Hair follicular keratinocyte (primary cell): ENCODE data around the gene CAMK1. TPM values are rescaled to one million over a fixed set of nuclear protein-coding genes. Genes with fewer than 3 reads are reported as not detected.

Experiments used
- total RNA-seq: library from RNA; depleted of rRNA; stranded (reverse); fragments of >200 nt; gene quantifications from 2 replicates; pipeline ENCODE4 v1.2.3, GENCODE V29; 2015

Gene CAMK1
- 5.6 and 7.3 TPM in 2 replicates for total RNA-seq

DNA sequence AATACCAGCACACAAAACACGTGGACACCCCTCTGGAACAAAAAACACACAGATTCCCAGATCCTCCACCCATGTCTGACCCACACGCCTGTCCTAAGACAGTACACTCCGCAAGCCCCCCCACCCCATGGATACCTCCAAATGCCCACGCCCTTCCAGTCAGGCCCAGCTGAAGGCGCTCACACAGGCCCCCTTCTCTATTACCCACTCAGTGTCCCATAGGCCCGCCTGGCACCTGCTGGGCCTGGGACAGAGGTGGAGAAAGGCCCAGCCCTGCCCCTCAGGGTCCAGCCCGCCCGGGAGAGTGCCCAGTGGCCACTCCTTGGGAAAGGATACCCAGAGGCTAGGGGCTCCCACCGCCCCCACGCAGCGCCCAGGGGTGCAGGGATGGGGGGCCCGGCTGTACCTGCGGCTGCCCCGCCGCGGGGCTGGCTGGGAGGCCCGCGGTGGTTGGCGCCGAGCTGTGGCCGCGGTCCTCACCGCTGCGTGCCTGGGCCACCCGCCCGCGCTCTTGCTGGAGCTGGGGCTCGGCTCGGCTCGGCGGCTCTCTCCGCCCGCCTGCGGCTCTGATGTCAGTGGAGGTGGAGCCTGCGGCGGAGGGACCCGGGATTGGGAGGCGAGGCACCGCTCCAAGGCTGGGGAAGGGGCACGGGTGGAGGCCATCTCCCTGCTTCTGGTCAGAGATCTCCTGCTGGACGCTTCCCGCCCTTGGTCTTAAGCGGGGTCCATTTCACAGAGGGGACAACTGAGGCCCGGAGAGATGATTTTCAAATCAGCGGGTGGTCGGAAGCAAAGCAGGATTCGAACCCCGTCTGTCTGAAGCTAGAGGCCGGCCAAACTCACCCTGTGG is at the start of gene CAMK1:
Gene CAMK1, minus strand, starts transcription at position 522 of the 850 bp plus-strand sequence. CDS start 2,198 bp downstream, outside the sequence.

DNA sequence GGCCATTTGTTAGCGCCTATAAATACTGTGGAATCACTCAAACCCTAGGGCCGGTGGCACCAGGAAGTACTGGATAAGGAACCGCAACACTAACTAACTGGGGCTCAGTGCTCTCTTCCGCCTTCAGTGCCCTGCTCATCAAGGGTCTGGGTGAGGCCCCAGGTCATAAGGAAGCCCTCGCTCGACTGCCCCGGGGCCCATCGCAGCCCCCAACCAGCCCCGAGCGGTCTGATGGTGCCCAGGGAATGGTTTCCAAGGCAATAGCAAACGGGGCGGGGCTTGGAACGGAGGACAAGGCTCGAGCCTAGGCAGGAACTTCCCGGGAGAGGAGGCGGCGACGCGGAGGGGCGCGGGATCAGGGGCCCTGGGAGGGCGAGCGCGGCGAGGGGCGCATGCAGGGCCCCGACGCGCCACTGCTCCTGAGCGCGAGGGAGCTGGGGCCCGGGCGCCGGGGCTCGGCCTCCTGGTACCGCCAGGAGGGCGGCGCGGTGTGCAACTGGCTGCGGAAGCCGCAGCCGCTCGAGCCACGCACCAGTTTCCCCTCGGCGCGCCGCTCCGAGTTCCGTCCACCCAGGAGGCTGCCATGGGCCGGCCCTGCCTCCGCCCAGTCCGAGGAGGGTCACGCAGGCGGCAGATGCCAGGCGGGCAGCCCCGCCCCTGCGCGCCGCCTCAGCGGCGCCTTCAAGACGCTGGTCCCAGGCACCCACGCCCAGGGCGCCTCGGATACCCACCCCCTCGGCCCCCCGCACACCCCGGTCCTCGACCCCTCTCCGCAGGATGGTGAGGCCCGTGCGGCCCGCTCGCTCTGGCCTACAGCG is 40.1 kb upstream of the CAMK1 start, which contains the start of gene TTLL3:
Gene TTLL3, plus strand, starts transcription at position 648 of the 818 bp plus-strand sequence. CDS start 400 bp downstream, outside the sequence.

DNA sequence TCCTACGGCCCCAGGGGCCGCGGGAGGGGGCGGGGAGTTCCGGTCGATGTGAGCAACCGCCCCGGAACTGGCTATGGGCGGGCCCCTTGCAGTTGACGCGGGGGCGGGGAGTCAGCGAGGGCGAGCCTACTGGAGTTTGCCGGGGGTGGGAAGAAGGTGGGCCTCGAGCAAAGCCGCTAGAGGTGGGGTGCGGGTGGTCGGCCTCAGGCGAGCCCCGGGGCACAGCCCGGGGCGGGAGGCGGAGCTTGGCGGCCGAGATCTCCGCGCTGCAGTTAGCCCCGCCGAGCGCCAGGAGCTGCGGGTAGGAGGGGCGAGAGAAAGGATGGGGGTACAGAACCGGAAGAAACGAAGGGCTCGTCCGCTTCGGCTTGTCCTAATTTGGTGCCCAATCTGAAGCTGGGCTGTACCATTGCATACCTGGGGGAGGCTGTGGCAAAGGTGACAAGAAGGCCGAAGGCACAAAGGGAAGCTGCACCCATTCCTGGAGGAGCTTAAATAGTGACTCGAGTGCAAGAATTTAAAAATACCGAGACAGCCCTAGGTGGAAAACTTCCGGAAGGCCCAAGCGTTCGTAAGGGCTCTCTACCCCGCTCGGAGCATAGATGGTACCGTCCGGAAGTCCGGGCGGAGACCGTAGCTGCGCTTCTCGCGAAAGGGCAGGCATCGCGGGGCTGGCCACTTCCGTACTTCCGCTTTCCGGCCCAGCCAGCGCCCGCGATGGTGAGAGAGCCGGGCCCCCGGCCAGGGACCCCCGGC is 22.8 kb upstream of the CAMK1 start, which contains the start of the genes ARPC4 and TADA3:
Gene ARPC4, plus strand, starts transcription at position 678 of the 756 bp plus-strand sequence. Its CDS starts 40 bp downstream, at position 718.
Gene TADA3, minus strand, starts transcription at position 69 of the 756 bp plus-strand sequence. CDS start 1,007 bp downstream, outside the sequence.

DNA sequence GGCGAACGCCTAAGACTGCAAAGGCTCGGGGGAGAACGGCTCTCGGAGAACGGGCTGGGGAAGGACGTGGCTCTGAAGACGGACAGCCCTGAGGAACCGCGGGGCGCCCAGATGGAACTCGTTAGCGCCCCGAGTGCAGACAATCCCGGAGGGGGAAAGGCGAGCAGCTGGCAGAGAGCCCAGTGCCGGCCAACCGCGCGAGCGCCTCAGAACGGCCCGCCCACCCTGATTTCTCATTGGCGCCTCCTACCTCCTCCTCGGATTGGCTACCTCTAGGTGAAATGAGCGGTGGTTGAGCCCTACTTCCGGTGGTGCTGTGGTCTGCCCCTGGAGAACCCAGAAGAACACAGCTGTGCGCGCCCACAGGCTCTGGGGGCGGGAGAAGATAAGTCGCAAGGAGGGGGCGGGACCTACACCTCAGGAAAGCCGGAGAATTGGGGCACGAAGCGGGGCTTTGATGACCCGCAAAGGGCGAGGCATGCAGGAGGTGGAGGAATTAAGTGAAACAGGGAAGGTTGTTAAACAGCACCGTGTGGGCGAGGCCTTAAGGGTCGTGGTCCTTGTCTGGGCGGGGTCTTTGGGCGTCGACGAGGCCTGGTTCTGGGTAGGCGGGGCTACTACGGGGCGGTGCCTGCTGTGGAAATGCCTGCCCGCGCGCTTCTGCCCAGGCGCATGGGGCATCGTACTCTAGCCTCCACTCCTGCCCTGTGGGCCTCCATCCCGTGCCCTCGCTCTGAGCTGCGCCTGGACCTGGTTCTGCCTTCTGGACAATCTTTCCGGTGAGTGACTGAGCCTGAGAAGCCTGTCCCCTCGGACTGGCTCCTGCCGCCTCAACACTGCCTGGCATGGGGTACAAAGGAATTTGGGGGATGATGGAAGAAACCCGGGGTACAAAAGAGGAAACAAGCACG is 19.8 kb downstream of the CAMK1 start, which contains the start of gene OGG1:
Gene OGG1, plus strand, starts transcription at position 308 of the 911 bp plus-strand sequence. Its CDS starts 335 bp downstream, at position 643.

DNA sequence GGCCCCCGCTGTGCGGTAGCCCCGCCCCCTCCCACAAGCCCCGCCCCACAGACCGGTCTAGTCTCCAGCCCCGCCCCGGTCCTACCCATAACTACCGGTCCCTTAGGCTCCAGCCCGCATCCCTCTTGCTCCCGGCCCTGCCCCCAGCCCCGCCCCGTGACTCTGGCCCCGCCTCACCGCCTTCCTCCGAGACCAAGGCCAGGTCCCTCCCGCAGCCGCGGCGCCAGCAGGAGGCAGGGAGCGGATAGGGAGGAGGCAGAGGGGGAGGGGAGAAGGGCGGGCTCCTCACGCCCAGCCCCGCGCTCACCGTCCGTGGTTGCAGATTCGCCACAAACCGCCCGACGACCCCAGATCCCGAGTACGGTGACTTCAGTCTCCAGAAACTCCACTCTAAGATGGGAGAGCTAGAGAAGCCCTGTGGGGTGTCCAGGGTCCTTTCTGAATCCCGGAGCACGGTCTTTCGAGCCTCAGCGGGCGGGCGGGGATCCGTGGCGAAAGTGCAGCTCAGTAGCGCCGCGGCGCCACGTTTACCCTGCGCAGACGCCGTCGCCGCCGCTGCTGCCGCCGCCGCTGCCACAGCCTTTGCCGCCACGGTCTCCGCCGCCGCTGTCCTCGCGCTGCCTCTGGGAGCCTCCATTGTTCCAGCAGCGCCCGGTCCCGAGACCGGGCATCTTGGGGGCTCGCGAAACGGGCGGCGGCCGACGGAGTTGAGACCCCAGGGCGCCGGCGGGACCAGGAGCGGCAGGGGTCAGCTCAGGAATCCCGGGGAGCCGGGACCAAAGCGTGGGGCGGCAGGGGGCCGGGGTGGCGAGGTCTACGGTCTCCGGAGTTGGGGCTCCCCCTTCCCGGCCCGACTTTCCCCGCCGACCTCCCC is 38.3 kb downstream of the CAMK1 start, which contains the start of gene BRPF1:
Gene BRPF1, plus strand, starts transcription at position 530 of the 874 bp plus-strand sequence. CDS start 2,406 bp downstream, outside the sequence.

Other genes starting within 250 kb of the CAMK1 start
- gene LHFPL4, start 216.1 kb downstream of the CAMK1 start, total RNA-seq: 0.08 TPM in 1 of 2 replicates, not detected in the other
- 26.7 and 29.6 TPM in 2 replicates for gene MTMR14, start 120.4 kb downstream of the CAMK1 start, total RNA-seq
- gene CPNE9, start 66.1 kb downstream of the CAMK1 start, total RNA-seq: not detected in 2 replicates
- gene BRPF1, start 38.2 kb downstream of the CAMK1 start, total RNA-seq: 8.9 and 10.3 TPM in 2 replicates
- gene OGG1, start 20.0 kb downstream of the CAMK1 start, total RNA-seq: 26.8 and 33.5 TPM in 2 replicates
- 89.3 and 110 TPM in 2 replicates for gene TADA3, start 22.5 kb upstream of the CAMK1 start, total RNA-seq
- gene ARPC4, start 23.1 kb upstream of the CAMK1 start, total RNA-seq: 174 and 226 TPM in 2 replicates
- 6.0 and 6.3 TPM in 2 replicates for gene TTLL3, start 40.3 kb upstream of the CAMK1 start, total RNA-seq
- 46.5 and 67.4 TPM in 2 replicates for gene RPUSD3, start 74.1 kb upstream of the CAMK1 start, total RNA-seq
- gene CIDEC, start 110.3 kb upstream of the CAMK1 start, total RNA-seq: not detected in 2 replicates
- gene JAGN1, start 120.7 kb upstream of the CAMK1 start, total RNA-seq: 37.6 and 63.4 TPM in 2 replicates
- gene IL17RE, start 132.9 kb upstream of the CAMK1 start, total RNA-seq: 10.8 and 19.7 TPM in 2 replicates
- gene IL17RC, start 147.2 kb upstream of the CAMK1 start, total RNA-seq: 29.7 and 36.6 TPM in 2 replicates
- 23.1 and 59.0 TPM in 2 replicates for gene CRELD1, start 163.9 kb upstream of the CAMK1 start, total RNA-seq
- 0.80 and 1.1 TPM in 2 replicates for gene PRRT3, start 182.5 kb upstream of the CAMK1 start, total RNA-seq
- gene EMC3, start 216.9 kb upstream of the CAMK1 start, total RNA-seq: 37.2 and 39.0 TPM in 2 replicates